A673 (cell line): ENCODE measurements around the gene GBA3.

Source experiments
- EZH2 ChIP-seq: fragments of 200-600 bp; sonication (generic); IDR thresholded peaks from 2 replicates; pipeline ENCODE4 v1.6.1; 2017; ENCODE audit warnings: borderline replicate concordance, low read depth, mild to moderate bottlenecking, mixed read lengths, antibody characterized with exemption, low read length; ENCODE audit not compliant: poor library complexity, severe bottlenecking
- TF ChIP-seq, protein P1 (sequence below): fragments of 300-800, 200-600 bp; sonication (generic); conservative IDR thresholded peaks from 2 replicates; pipeline ENCODE4 v1.5.1; 2017; ENCODE audit warnings: low read depth, mild to moderate bottlenecking, antibody characterized with exemption, low read length, moderate library complexity, mixed read lengths

DNA sequence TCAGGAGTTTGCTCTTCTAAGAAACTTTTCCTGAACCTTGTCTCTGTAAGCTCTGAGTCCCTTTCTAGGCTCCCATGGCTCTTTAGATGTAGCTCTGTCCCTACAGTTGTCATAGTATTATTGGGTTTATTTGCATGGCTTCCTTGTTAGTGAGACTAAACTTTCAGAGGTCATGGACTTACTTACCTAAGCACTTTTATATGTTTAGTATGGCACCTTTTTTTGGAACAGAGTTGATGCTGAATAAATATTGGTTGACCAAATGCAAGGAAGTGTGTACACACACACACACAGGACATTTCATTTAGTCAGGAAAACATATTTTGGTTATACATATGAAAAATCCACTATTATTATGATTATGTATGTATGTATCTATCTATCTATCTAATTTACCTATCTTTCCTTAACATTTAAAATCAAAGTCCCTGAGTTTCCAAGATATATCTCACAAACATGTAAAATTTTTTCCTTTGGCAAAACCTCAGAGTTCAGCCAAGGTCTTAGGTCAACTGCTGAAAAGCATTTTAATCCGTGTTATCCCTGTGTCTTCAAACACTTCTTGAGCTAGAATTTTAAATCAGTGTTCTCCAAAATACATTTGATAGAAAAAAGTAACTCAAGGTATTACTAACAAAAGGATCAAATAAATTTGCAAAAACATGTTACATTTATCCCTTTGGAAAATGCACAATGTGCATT lies 47.1 kb upstream of the GBA3 start:
- no peak for TF ChIP-seq EZH2
- TF ChIP-seq, protein P1, sequence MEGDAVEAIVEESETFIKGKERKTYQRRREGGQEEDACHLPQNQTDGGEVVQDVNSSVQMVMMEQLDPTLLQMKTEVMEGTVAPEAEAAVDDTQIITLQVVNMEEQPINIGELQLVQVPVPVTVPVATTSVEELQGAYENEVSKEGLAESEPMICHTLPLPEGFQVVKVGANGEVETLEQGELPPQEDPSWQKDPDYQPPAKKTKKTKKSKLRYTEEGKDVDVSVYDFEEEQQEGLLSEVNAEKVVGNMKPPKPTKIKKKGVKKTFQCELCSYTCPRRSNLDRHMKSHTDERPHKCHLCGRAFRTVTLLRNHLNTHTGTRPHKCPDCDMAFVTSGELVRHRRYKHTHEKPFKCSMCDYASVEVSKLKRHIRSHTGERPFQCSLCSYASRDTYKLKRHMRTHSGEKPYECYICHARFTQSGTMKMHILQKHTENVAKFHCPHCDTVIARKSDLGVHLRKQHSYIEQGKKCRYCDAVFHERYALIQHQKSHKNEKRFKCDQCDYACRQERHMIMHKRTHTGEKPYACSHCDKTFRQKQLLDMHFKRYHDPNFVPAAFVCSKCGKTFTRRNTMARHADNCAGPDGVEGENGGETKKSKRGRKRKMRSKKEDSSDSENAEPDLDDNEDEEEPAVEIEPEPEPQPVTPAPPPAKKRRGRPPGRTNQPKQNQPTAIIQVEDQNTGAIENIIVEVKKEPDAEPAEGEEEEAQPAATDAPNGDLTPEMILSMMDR = no peak
